Testis (tissue), 3 donors: ENCODE measurements around the gene SPATA20. TPM values are rescaled to one million over a fixed set of nuclear protein-coding genes. Genes with fewer than 3 reads are reported as not detected.

Experiments
- DNase-seq: peaks from one replicate; pipeline ENCODE4 v3.0.0-alpha.2; 2019
- H3K27ac ChIP-seq, 2 donors: fragments of 200-600 bp; sonication (generic); one replicate each; pipeline ENCODE4 v1.5.1; 2019
- H3K27me3 ChIP-seq: fragments of 200-600 bp; sonication (generic); one replicate; pipeline ENCODE4 v1.5.1; 2019
- H3K36me3 ChIP-seq: fragments of 200-600 bp; sonication (generic); one replicate; pipeline ENCODE4 v1.5.1; 2017; ENCODE audit warnings: low read depth; ENCODE audit errors: missing control alignments
- H3K4me1 ChIP-seq: fragments of 200-600 bp; sonication (generic); one replicate; pipeline ENCODE4 v1.5.1; 2019
- H3K4me3 ChIP-seq, 2 donors: fragments of 200-600 bp; sonication (generic); one replicate each; pipeline ENCODE4 v1.5.1; 2017 to 2019
- H3K9me3 ChIP-seq: fragments of 200-600 bp; sonication (generic); one replicate; pipeline ENCODE4 v1.5.1; 2017
- CTCF ChIP-seq, 3 experiments: fragments of 450-650 bp in 2 of 3; fragments of 200-600 bp in 1 of 3; sonication (generic) in 1 of 3; IDR thresholded peaks; one replicate each; pipeline ENCODE4 v1.5.1; 2016 to 2019; ENCODE audit warnings: antibody characterized with exemption in 3 of 3, mild to moderate bottlenecking in 2 of 3, moderate library complexity in 1 of 3
- POLR2A ChIP-seq: fragments of 450-650 bp; IDR thresholded peaks from one replicate; pipeline ENCODE4 v1.6.1; 2017; ENCODE audit warnings: antibody characterized with exemption, mild to moderate bottlenecking, moderate library complexity
- WGBS, 2 donors: methylation state at CpG; one replicate each; pipeline ENCODE4 v1.1.5; 2018; 5-methylcytosine and 5-hydroxymethylcytosine counted together
- intact Hi-C: fragments of 100-400 bp; cut with DNase I; formaldehyde crosslinking; loops from one replicate; pipeline ENCODE4 v1.15.1; 2023; ENCODE audit warnings: low total_unique reads
- polyA plus RNA-seq: library from polyadenylated mRNA; stranded (reverse); fragments of 350-450 nt; fragmentation: Illumina TruSeq; extraction: RNeasy Lipid Tissue Mini Kit (QIAGEN cat#74804); gene quantifications from one replicate; pipeline ENCODE4 v1.2.3, GENCODE V29; 2014; ENCODE audit warnings: low read depth, low replicate concordance; ENCODE audit not compliant: insufficient read depth
- total RNA-seq, 2 donors: library from RNA; depleted of rRNA; stranded (reverse); fragments of >200 nt; gene quantifications; one replicate each; pipeline ENCODE4 v1.2.3, GENCODE V29; 2016

The SPATA20 gene
- total and polyA plus RNA-seq, 3 donors from 2014 or later, result 207 to 338 (median 264) TPM

- H3K4me1 ChIP-seq, result peaks cover 4% of the 10 kb centered on the region
- WGBS, 2 donors, result 93 to 96% methylated on average over 12 to 17 of the region's 17 CpGs
- no peak for TF ChIP-seq CTCF (IDR thresholded peaks at IDR 0.05)
- TF ChIP-seq POLR2A, result no peak
- H3K4me3 ChIP-seq, result no peak overlapping the region
- no peaks in the 10 kb centered on the region for H3K27me3 ChIP-seq
- H3K9me3 ChIP-seq, result no peaks in the 10 kb centered on the region
- DNase-seq, result no peak
- intact Hi-C loops, result loop anchor here (10.0 kb wide), 1 partner anchor 281 kb away; the partner anchor contains the start of gene WFIKKN2
- no peaks in the 10 kb centered on the region for H3K36me3 ChIP-seq
- H3K27ac ChIP-seq, result no peak overlapping the region
Measured at GRCh38 chr17:50554201-50554600, 7.2 kb downstream of the SPATA20 start.

- H3K27ac ChIP-seq, result no peak overlapping the region
- no peak overlapping the region for H3K4me3 ChIP-seq
- no peak for TF ChIP-seq CTCF (IDR thresholded peaks at IDR 0.05)
- no peak for DNase-seq
- no peaks in the 10 kb centered on the region for H3K9me3 ChIP-seq
- peaks cover 24% of the 10 kb centered on the region for H3K4me1 ChIP-seq
- 57 to 59% methylated on average over 4 to 5 of the region's 5 CpGs for WGBS, 2 donors
- no peaks in the 10 kb centered on the region for H3K36me3 ChIP-seq
- intact Hi-C loops, result loop anchor here (5.0 to 10.0 kb wide), 2 partner anchors 70 to 278 kb away; partner anchors contain the start of gene WFIKKN2
- H3K27me3 ChIP-seq, result no peaks in the 10 kb centered on the region
Measured at GRCh38 chr17:50556803-50557202, 9.8 kb downstream of the SPATA20 start.

GRCh38 chr17:50557630-50558029 is 10.7 kb downstream of the SPATA20 start:
- peaks cover 24% of the 10 kb centered on the region for H3K4me1 ChIP-seq
- H3K27me3 ChIP-seq, result no peaks in the 10 kb centered on the region
- H3K27ac ChIP-seq, result no peak overlapping the region
- H3K4me3 ChIP-seq, result no peak overlapping the region
- TF ChIP-seq POLR2A, result no peak
- no peak for TF ChIP-seq CTCF (IDR thresholded peaks at IDR 0.05)
- intact Hi-C loops, result loop anchor here (5.0 to 10.0 kb wide), 2 partner anchors 70 to 277 kb away; partner anchors contain the start of gene WFIKKN2
- WGBS, 2 donors, result 89 to 98% methylated on average over 4 of the region's 4 CpGs
- H3K9me3 ChIP-seq, result no peaks in the 10 kb centered on the region
- DNase-seq, result no peak
- H3K36me3 ChIP-seq, result no peaks in the 10 kb centered on the region

- Histone ChIP-seq H3K27ac (peak overlapping the region in 1 of 2 donors; percentile 50), H3K9me3 (no peaks in the 10 kb centered on the region), H3K27me3 (no peaks in the 10 kb centered on the region), H3K4me3 (no peak overlapping the region), H3K4me1 (peaks cover 24% of the 10 kb centered on the region), H3K36me3 (no peaks in the 10 kb centered on the region)
- intact Hi-C loops, result loop anchor here (5.0 to 10.0 kb wide), 2 partner anchors 69 to 277 kb away; partner anchors contain the start of gene WFIKKN2
- no peak for DNase-seq
- WGBS, 2 donors, result 68 to 76% methylated on average over 4 of the region's 4 CpGs
- TF ChIP-seq CTCF (IDR thresholded peaks at IDR 0.05) (no peak), POLR2A (no peak)
Measured at GRCh38 chr17:50558091-50558490, 11.1 kb downstream of the SPATA20 start.

GRCh38 chr17:50558581-50558940 is 11.6 kb downstream of the SPATA20 start:
- H3K27ac ChIP-seq, result peak overlapping the region in 1 of 2 donors; percentile 50
- no peak overlapping the region for H3K4me3 ChIP-seq
- no peaks in the 10 kb centered on the region for H3K27me3 ChIP-seq

More at GRCh38 chr17:50558581-50558940, 11.6 kb downstream of the SPATA20 start:
- WGBS, 2 donors, result 17% methylated on average over 14 of the region's 18 CpGs; no CpG with 5 or more reads in 1 of the 2 donors
- DNase-seq, result no peak
- intact Hi-C loops, result loop anchor here (5.0 to 10.0 kb wide), 2 partner anchors 69 to 276 kb away; partner anchors contain the start of gene WFIKKN2
- Histone ChIP-seq H3K36me3 (no peaks in the 10 kb centered on the region), H3K4me1 (peaks cover 24% of the 10 kb centered on the region), H3K9me3 (no peaks in the 10 kb centered on the region)
- no peak for TF ChIP-seq POLR2A
- no peak for TF ChIP-seq CTCF (IDR thresholded peaks at IDR 0.05)
